Measurements from ENCODE around the gene ERGIC2. TPM values are rescaled to one million over a fixed set of nuclear protein-coding genes. Genes with fewer than 3 reads are reported as not detected.
A peak's percentile ranks its signal among the peaks of the same experiment; 100 is the strongest.

ERGIC2 gene
- total and polyA plus RNA-seq, 11 donors: 45.5 to 134 (median 84.8) TPM

DNA sequence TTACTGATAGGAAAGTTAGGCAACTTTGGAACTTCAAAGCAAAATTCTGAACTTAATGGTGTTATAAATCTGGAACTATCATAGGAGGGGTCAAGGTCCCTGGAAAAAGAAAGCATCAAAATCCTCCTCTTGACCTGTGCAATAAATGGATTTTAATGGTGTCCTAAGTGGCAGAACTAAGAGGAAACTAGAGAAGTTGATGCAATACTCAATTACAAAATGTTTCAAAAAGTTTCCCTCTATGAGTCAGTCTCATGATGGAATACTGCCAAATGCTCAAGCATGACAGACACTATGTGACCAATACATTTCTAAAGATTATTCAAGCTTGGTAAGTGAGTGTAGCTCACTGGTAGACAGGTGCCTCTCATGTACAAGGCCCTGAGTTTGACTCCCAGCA, 47.7 kb upstream of the ERGIC2 start:
- no peak for TF ChIP-seq CTCF (IDR thresholded peaks at IDR 0.05)
- no peak for TF ChIP-seq POLR2A (IDR thresholded peaks at IDR 0.05)
- intact Hi-C loops (cut with DNase I): no loop called here
- no peak overlapping the region for H3K27ac ChIP-seq
- ATAC-seq: peak in 3 of 4 donors; percentile 53 to 71 (median 58)
- H3K27me3 ChIP-seq: no peaks in the 10 kb centered on the region
- H3K4me1 ChIP-seq: peaks cover 0 to 18% (median 0%) of the 10 kb centered on the region in 12 donors
- H3K4me3 ChIP-seq: no peak overlapping the region
- H3K9me3 ChIP-seq: no peaks in the 10 kb centered on the region
- no peak for DNase-seq
- H3K36me3 ChIP-seq: no peaks in the 10 kb centered on the region

GRCh38 chr12:29427964-29428363, 47.0 kb upstream of the ERGIC2 start:
- DNase-seq (peak in 1 of 5 donors; percentile 41), ATAC-seq (peak in 3 of 4 donors; percentile 67 to 78 (median 77))
- Histone ChIP-seq H3K4me3 (no peak overlapping the region), H3K27me3 (no peaks in the 10 kb centered on the region), H3K9me3 (no peaks in the 10 kb centered on the region), H3K27ac (no peak overlapping the region), H3K4me1 (peaks cover 0 to 18% (median 0%) of the 10 kb centered on the region in 12 donors), H3K36me3 (no peaks in the 10 kb centered on the region)
- intact Hi-C loops (cut with DNase I): no loop called here
- WGBS, 4 donors: 38 to 50% (median 44%) methylated on average over 4 of the region's 4 CpGs
- TF ChIP-seq POLR2A (IDR thresholded peaks at IDR 0.05) (no peak), CTCF (IDR thresholded peaks at IDR 0.05) (peak in 9 of 12 donors; percentile 3 to 40 (median 21))

GRCh38 chr12:29426498-29426897, 45.5 kb upstream of the ERGIC2 start:
- 77 to 87% (median 83%) methylated on average over 2 of the region's 2 CpGs for WGBS, 4 donors
- H3K27me3 ChIP-seq: no peaks in the 10 kb centered on the region
- no peaks in the 10 kb centered on the region for H3K36me3 ChIP-seq
- intact Hi-C loops (cut with DNase I): no loop called here
- DNase-seq (no peak), ATAC-seq (no peak)
- TF ChIP-seq POLR2A (IDR thresholded peaks at IDR 0.05): no peak
- TF ChIP-seq CTCF (IDR thresholded peaks at IDR 0.05): no peak
- H3K9me3 ChIP-seq: no peaks in the 10 kb centered on the region
- H3K4me3 ChIP-seq: no peak overlapping the region
- peaks cover 0 to 18% (median 0%) of the 10 kb centered on the region in 12 donors for H3K4me1 ChIP-seq
- no peak overlapping the region for H3K27ac ChIP-seq

GRCh38 chr12:29425722-29426121, 44.8 kb upstream of the ERGIC2 start:
- TF ChIP-seq CTCF (IDR thresholded peaks at IDR 0.05) (no peak), POLR2A (IDR thresholded peaks at IDR 0.05) (no peak)
- WGBS, 4 donors: 45 to 61% (median 54%) methylated on average over 2 of the region's 2 CpGs
- ATAC-seq (no peak), DNase-seq (no peak)
- Histone ChIP-seq H3K27me3 (no peaks in the 10 kb centered on the region), H3K36me3 (no peaks in the 10 kb centered on the region), H3K9me3 (no peaks in the 10 kb centered on the region), H3K4me1 (peaks cover 0 to 18% (median 0%) of the 10 kb centered on the region in 12 donors), H3K27ac (peak overlapping the region in 1 of 12 donors; percentile 0), H3K4me3 (no peak overlapping the region)
- intact Hi-C loops (cut with DNase I): no loop called here

All from heart left ventricle (tissue), 16 donors.